DND-41 (cell line): ENCODE measurements around the gene CHN2.

Source experiments
- ATAC-seq: fragments of 200-7000 bp; cut with Tn5 transposase; 3 replicates; pipeline ENCODE4 v1.9.1; 2021; ENCODE audit warnings: low read depth; ENCODE audit not compliant: insufficient read depth
- DNase-seq: peaks from one replicate; pipeline ENCODE4 v3.0.0-alpha.2; 2020
- H2AFZ ChIP-seq: 2 replicates; pipeline ENCODE4 v1.6.0; 2012; ENCODE audit warnings: low read depth, low read length
- H3K27ac ChIP-seq: 2 replicates; pipeline ENCODE4 v1.5.1; 2012; ENCODE audit warnings: low read length, inconsistent platforms
- H3K27me3 ChIP-seq: fragments of 200-600 bp; sonication (generic); 2 replicates; pipeline ENCODE4 v1.6.0; 2012; ENCODE audit warnings: low read length, mild to moderate bottlenecking, inconsistent platforms; ENCODE audit not compliant: insufficient read depth, poor library complexity
- H3K36me3 ChIP-seq: 2 replicates; pipeline ENCODE4 v1.5.1; 2012; ENCODE audit warnings: low read length, inconsistent platforms; ENCODE audit not compliant: insufficient read depth
- H3K4me1 ChIP-seq: 2 replicates; pipeline ENCODE4 v1.5.1; 2012; ENCODE audit warnings: mild to moderate bottlenecking, low read length; ENCODE audit not compliant: insufficient read depth
- H3K4me2 ChIP-seq: 2 replicates; pipeline ENCODE4 v1.6.0; 2012; ENCODE audit warnings: mild to moderate bottlenecking, moderate library complexity, low read length, inconsistent platforms; ENCODE audit not compliant: insufficient read depth
- H3K4me3 ChIP-seq, 2 experiments: fragments of 200-600 bp in 1 of 2; shearing (Covaris generic) in 1 of 2; 2 replicates each; pipeline ENCODE4 v1.5.1; 2012 to 2016; ENCODE audit warnings: inconsistent platforms in 2 of 2, low read length in 2 of 2, mild to moderate bottlenecking in 2 of 2, low read depth in 1 of 2, moderate library complexity in 1 of 2
- H3K79me2 ChIP-seq: 2 replicates; pipeline ENCODE4 v1.6.0; 2012; ENCODE audit warnings: low read length, inconsistent platforms; ENCODE audit not compliant: insufficient read depth
- H3K9ac ChIP-seq: 2 replicates; pipeline ENCODE4 v1.6.0; 2012; ENCODE audit warnings: low read depth, mild to moderate bottlenecking, inconsistent platforms, low read length, moderate library complexity
- H3K9me3 ChIP-seq: 2 replicates; pipeline ENCODE4 v1.5.1; 2012; ENCODE audit warnings: low read length, moderate library complexity, mild to moderate bottlenecking, inconsistent platforms; ENCODE audit not compliant: insufficient read depth, severe bottlenecking
- H4K20me1 ChIP-seq: 2 replicates; pipeline ENCODE4 v1.6.0; 2012; ENCODE audit warnings: low read length; ENCODE audit not compliant: insufficient read depth
- EZH2 ChIP-seq: IDR thresholded peaks from 3 replicates; pipeline ENCODE4 v1.6.1; 2012; ENCODE audit warnings: borderline replicate concordance, low read depth, mild to moderate bottlenecking, moderate library complexity, low read length, inconsistent platforms; ENCODE audit not compliant: severe bottlenecking
- TF ChIP-seq, protein P1 (sequence below): IDR thresholded peaks from 2 replicates; pipeline ENCODE4 v1.5.1; 2012; ENCODE audit warnings: borderline replicate concordance, low read length, moderate library complexity, mild to moderate bottlenecking; ENCODE audit not compliant: poor library complexity, severe bottlenecking; ENCODE audit errors: extremely low read depth

The CHN2 gene

DNA sequence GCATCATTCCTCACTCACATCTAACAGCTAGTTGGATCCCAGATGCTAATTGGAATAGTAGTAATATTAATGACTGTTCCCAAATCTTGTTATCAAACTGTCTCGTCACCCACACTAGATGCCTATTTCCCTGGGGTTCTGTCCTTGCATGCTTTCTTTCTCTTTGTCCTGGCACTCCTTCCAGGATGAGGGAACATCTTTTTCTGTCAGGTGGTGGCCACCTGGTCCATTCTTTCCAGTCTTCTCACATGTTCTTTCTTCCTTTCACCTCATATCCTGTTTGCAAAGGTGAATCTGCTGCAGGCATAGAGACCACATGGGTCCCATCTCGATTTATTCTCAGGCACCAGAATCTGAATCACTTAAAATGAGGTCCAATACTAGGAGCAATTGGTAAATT, 126.0 kb downstream of the CHN2 start:
- no peaks in the 10 kb centered on the region for H3K79me2 ChIP-seq
- no peaks in the 10 kb centered on the region for H3K9me3 ChIP-seq
- H3K4me2 ChIP-seq = no peak overlapping the region
- H3K27me3 ChIP-seq = no peaks in the 10 kb centered on the region
- H4K20me1 ChIP-seq = no peaks in the 10 kb centered on the region
- TF ChIP-seq EZH2 = no peak
- TF ChIP-seq, protein P1, sequence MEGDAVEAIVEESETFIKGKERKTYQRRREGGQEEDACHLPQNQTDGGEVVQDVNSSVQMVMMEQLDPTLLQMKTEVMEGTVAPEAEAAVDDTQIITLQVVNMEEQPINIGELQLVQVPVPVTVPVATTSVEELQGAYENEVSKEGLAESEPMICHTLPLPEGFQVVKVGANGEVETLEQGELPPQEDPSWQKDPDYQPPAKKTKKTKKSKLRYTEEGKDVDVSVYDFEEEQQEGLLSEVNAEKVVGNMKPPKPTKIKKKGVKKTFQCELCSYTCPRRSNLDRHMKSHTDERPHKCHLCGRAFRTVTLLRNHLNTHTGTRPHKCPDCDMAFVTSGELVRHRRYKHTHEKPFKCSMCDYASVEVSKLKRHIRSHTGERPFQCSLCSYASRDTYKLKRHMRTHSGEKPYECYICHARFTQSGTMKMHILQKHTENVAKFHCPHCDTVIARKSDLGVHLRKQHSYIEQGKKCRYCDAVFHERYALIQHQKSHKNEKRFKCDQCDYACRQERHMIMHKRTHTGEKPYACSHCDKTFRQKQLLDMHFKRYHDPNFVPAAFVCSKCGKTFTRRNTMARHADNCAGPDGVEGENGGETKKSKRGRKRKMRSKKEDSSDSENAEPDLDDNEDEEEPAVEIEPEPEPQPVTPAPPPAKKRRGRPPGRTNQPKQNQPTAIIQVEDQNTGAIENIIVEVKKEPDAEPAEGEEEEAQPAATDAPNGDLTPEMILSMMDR = no peak
- no peaks in the 10 kb centered on the region for H3K4me1 ChIP-seq
- no peak overlapping the region for H2AFZ ChIP-seq
- no peak overlapping the region for H3K4me3 ChIP-seq
- H3K27ac ChIP-seq = no peak overlapping the region
- H3K36me3 ChIP-seq = no peaks in the 10 kb centered on the region
- DNase-seq (no peak), ATAC-seq (no peak)
- H3K9ac ChIP-seq = no peak overlapping the region

DNA sequence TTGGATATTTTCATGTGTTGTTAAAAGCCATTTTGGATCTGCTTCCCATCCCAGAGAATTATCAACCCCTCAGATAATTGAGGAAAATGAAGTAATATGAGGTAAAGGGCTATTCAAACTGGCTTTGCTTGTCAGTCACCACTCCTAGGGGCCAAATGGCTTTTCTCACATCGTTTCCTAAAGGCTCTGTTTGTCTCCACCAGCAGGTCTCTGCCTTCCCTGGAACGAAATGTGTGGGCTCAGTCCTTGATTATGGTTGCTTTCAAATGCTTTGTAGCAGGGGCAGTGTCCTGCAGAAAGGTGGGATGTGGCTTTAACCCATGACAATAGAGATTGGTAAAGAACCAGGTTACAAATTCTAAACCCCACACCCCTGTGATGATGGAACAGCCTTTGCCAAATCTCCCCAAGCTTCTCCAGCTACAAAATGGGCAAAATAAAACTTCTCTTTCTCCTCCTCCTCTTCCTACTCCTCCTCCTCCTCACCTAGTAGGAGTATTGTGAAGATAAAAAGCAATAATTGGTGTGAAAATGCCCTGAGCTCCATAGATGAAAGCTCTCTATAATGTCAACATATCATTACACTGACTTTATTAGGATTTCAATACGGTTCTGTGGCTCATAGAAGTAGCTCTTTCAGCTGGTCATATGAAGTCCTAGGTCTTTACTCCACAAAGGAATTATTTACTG, 127.6 kb downstream of the CHN2 start:
- no peak for ATAC-seq
- Histone ChIP-seq H3K27me3 (no peaks in the 10 kb centered on the region), H3K4me2 (no peak overlapping the region), H3K4me3 (no peak overlapping the region), H3K9me3 (no peaks in the 10 kb centered on the region), H3K9ac (no peak overlapping the region), H3K79me2 (no peaks in the 10 kb centered on the region), H2AFZ (no peak overlapping the region), H3K36me3 (no peaks in the 10 kb centered on the region), H3K4me1 (no peaks in the 10 kb centered on the region), H3K27ac (no peak overlapping the region), H4K20me1 (no peaks in the 10 kb centered on the region)
- no peak for DNase-seq
- no peak for TF ChIP-seq EZH2
- TF ChIP-seq, protein P1 = no peak

DNA sequence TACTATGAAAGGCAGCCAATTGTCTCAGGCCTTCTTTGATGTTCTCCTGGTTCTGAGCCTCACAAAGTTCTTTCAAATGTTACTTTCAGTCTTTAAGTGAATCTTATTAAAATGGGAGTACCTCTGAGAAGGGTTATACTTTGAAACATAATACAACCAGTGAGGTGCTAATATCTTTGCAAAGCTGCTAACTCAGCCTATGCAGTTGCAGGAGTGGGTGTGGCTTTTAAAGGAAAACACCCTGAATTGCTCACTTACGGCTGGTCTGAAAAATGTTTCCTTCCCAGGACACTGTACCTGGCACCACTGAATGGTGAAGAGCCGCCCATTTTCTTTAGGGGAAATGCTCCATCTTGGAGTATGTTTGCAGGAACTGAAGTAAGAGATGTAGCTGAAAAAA, 130.9 kb downstream of the CHN2 start:
- H3K79me2 ChIP-seq = no peaks in the 10 kb centered on the region
- DNase-seq = no peak
- H3K36me3 ChIP-seq = no peaks in the 10 kb centered on the region
- no peak overlapping the region for H3K4me3 ChIP-seq
- no peaks in the 10 kb centered on the region for H4K20me1 ChIP-seq
- H2AFZ ChIP-seq = no peak overlapping the region
- no peaks in the 10 kb centered on the region for H3K27me3 ChIP-seq
- no peak overlapping the region for H3K9ac ChIP-seq
- no peaks in the 10 kb centered on the region for H3K9me3 ChIP-seq
- no peak for TF ChIP-seq EZH2
- TF ChIP-seq, protein P1 = no peak
- no peak overlapping the region for H3K4me2 ChIP-seq
- no peaks in the 10 kb centered on the region for H3K4me1 ChIP-seq
- no peak for ATAC-seq
- no peak overlapping the region for H3K27ac ChIP-seq
